ENCODE results near the gene MAFB. TPM values are rescaled to one million over a fixed set of nuclear protein-coding genes. Genes with fewer than 3 reads are reported as not detected.

Gene MAFB
- total RNA-seq, 1 experiment from 2014 or later, result 0.85 TPM

- Histone ChIP-seq H3K4me1 (ENCODE audit: insufficient read depth, low read length) (no peaks in the 10 kb centered on the region), H3K18ac (ENCODE audit: insufficient read length, low read depth, low read length) (no peak overlapping the region), H2BK15ac (ENCODE audit: low read depth, low read length) (no peak overlapping the region), H3K4ac (ENCODE audit: low read depth, low read length) (no peak overlapping the region), H3K79me2 (ENCODE audit: insufficient read depth, low read length) (no peaks in the 10 kb centered on the region), H4K91ac (ENCODE audit: insufficient read length, low read depth, low read length) (no peak overlapping the region), H4K20me1 (ENCODE audit: control insufficient read depth, insufficient read depth, insufficient read length) (no peaks in the 10 kb centered on the region), H3K4me2 (ENCODE audit: insufficient read depth, insufficient read length, low read length) (no peak overlapping the region), H4K5ac (ENCODE audit: insufficient read length, low read depth, low read length) (no peak overlapping the region), H3K14ac (ENCODE audit: insufficient read depth, low read length) (no peak overlapping the region), H2BK12ac (ENCODE audit: insufficient read length, low read depth, low read length) (no peak overlapping the region), H3K9me3 (ENCODE audit: control insufficient read depth, low read depth, low read length) (no peaks in the 10 kb centered on the region), H3K56ac (ENCODE audit: insufficient read length, low read depth, low read length) (no peak overlapping the region), H3K9ac (ENCODE audit: extremely low read depth, insufficient read length, low read length) (no peak overlapping the region), H2BK120ac (ENCODE audit: low read depth, low read length, poor library complexity, severe bottlenecking) (no peak overlapping the region), H2BK20ac (ENCODE audit: low read depth, low read length, poor library complexity, severe bottlenecking) (no peak overlapping the region), H3K23ac (ENCODE audit: insufficient read length, low read depth, low read length) (no peak overlapping the region), H3K79me1 (ENCODE audit: insufficient read depth, low read depth, low read length, poor library complexity, severe bottlenecking) (no peaks in the 10 kb centered on the region), H2AK5ac (ENCODE audit: insufficient read length, low read length) (no peak overlapping the region), H2BK5ac (ENCODE audit: insufficient read length, low read length) (no peak overlapping the region), H2AFZ (ENCODE audit: low read length) (no peak overlapping the region), H3K27ac (ENCODE audit: insufficient read length, low read depth, low read length) (no peak overlapping the region), H3K23me2 (ENCODE audit: insufficient read length, low read depth, low read length, poor library complexity, severe bottlenecking) (no peaks in the 10 kb centered on the region), H3T11ph (ENCODE audit: low read length) (no peak overlapping the region), H3K27me3 (ENCODE audit: insufficient read depth, low read length) (no peaks in the 10 kb centered on the region), H4K8ac (replicated peaks; ENCODE audit: insufficient read length, low read depth, low read length) (no peak overlapping the region)
- Mint-ChIP-seq H3K36me3 (ENCODE audit: insufficient read depth in 1 of 3, low read depth in 3 of 3) (peaks cover 0 to 4% (median 2%) of the 10 kb centered on the region in 3 experiments; a peak in 2 of 7 replicates), H3K4me3 (no peak overlapping the region), H3K27me3 (ENCODE audit: low read depth) (no peaks in the 10 kb centered on the region; the same call in 1 of the 2 replicates), H3K4me1 (peaks cover 7 to 9% of the 10 kb centered on the region in 2 experiments), H3K9me3 (peaks cover 4 to 6% of the 10 kb centered on the region in 2 experiments; a peak in 2 of 5 replicates), H3K27ac (no peak overlapping the region)
- no peak for DNase-seq
- no peak for TF ChIP-seq CTCF (conservative IDR thresholded peaks at IDR 0.05)
- no CpG with 5 or more reads among the region's 2 CpGs for WGBS (ENCODE audit: extremely low coverage, insufficient read length, low lambda C conversion rate)
Measured at GRCh38 chr20:40728996-40729395, 40.0 kb upstream of the MAFB start.
